ENCODE data around the gene SLC24A2. TPM values are rescaled to one million over a fixed set of nuclear protein-coding genes. Genes with fewer than 3 reads are reported as not detected.
"Not testable (repeated sequence)": the region's sequence is repeated elsewhere in the genome, so short reads cannot be mapped to it uniquely, and the experiment has no call there.

The SLC24A2 gene
- total RNA-seq, result under 1 TPM in 1 of 2 donors, not detected in 1; 0.68 TPM

DNA sequence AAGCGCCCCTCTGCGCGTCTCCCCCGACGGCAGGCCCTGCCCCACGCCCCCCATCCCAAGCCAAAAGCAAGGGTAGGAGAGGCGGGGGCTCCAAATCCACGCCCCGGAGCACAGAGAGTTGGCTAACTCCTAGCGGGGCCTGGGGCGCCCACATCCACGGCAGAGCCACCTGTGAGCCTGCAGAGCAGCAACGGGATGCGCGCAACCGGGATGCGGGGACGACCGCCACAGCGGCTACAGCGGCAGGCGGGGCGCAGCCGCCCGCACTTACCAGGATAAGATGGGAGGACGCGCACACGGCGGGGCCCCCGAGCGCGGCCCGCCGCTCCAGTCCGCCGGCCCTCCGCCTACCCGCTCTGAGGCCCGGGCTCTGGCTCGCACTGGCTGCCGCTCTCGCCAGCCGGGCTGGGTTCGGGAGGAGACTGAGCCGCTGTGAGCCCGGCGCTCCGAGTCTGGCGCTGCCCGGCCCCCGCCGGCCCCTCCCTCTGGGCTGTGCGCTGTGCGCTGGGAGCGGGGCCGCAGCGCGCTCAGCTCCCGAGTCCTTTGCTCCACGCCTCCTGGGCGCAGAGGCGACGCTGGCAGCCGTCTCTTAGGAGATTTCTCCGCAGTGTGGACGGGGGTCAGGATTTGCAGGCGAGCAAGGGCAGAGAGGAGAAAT lies at the start of gene SLC24A2:
Gene SLC24A2, minus strand, starts transcription at position 424 of the 658 bp plus-strand sequence.
- H3K27ac ChIP-seq, result no peak within 1 kb of the TSS
- no peak for DNase-seq (ENCODE audit: low spot score)
- peak within 1 kb of the TSS in 1 of 2 donors; percentile 12 for H3K4me3 ChIP-seq
- intact Hi-C loops (cut with DNase I), result no loop called here
- H3K4me1 ChIP-seq (replicated peaks), result no peaks in the 10 kb centered on the region
- no peaks in the 10 kb centered on the region for H3K9me3 ChIP-seq
- peaks cover 8% of the 10 kb centered on the region for H3K27me3 ChIP-seq (replicated peaks; ENCODE audit: insufficient read depth)
- H3K36me3 ChIP-seq, result no peaks in the 10 kb centered on the region
- TF ChIP-seq, protein P1, sequence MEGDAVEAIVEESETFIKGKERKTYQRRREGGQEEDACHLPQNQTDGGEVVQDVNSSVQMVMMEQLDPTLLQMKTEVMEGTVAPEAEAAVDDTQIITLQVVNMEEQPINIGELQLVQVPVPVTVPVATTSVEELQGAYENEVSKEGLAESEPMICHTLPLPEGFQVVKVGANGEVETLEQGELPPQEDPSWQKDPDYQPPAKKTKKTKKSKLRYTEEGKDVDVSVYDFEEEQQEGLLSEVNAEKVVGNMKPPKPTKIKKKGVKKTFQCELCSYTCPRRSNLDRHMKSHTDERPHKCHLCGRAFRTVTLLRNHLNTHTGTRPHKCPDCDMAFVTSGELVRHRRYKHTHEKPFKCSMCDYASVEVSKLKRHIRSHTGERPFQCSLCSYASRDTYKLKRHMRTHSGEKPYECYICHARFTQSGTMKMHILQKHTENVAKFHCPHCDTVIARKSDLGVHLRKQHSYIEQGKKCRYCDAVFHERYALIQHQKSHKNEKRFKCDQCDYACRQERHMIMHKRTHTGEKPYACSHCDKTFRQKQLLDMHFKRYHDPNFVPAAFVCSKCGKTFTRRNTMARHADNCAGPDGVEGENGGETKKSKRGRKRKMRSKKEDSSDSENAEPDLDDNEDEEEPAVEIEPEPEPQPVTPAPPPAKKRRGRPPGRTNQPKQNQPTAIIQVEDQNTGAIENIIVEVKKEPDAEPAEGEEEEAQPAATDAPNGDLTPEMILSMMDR (IDR thresholded peaks at IDR 0.05), result no peak
- TF ChIP-seq POLR2AphosphoS5 (IDR thresholded peaks at IDR 0.05) (no peak), POLR2A (IDR thresholded peaks at IDR 0.05) (no peak)
- 2% methylated on average over 40 of the region's 67 CpGs for WGBS

GRCh38 chr9:19833331-19833730 lies 44.5 kb upstream of the SLC24A2 start:
- intact Hi-C loops (cut with DNase I); H3K9me3 ChIP-seq; H3K27me3 ChIP-seq (replicated peaks; ENCODE audit: insufficient read depth); H3K27ac ChIP-seq; H3K4me3 ChIP-seq; H3K36me3 ChIP-seq; DNase-seq (ENCODE audit: low spot score); H3K4me1 ChIP-seq (replicated peaks): not testable (repeated sequence)
- 93% methylated on average over 8 of the region's 9 CpGs for whole genome bisulfite sequencing

GRCh38 chr9:19830796-19831195 lies 42.0 kb upstream of the SLC24A2 start:
- Histone ChIP-seq H3K27me3 (replicated peaks; ENCODE audit: insufficient read depth) (no peaks in the 10 kb centered on the region), H3K4me1 (replicated peaks) (no peaks in the 10 kb centered on the region), H3K27ac (no peak overlapping the region), H3K9me3 (no peaks in the 10 kb centered on the region), H3K4me3 (no peak overlapping the region), H3K36me3 (no peaks in the 10 kb centered on the region)
- WGBS, result 96% methylated on average over 1 of the region's 1 CpG
- intact Hi-C loops (cut with DNase I), result no loop called here
- DNase-seq (ENCODE audit: low spot score), result no peak
- TF ChIP-seq, protein P1 (IDR thresholded peaks at IDR 0.05), result no peak

DNA sequence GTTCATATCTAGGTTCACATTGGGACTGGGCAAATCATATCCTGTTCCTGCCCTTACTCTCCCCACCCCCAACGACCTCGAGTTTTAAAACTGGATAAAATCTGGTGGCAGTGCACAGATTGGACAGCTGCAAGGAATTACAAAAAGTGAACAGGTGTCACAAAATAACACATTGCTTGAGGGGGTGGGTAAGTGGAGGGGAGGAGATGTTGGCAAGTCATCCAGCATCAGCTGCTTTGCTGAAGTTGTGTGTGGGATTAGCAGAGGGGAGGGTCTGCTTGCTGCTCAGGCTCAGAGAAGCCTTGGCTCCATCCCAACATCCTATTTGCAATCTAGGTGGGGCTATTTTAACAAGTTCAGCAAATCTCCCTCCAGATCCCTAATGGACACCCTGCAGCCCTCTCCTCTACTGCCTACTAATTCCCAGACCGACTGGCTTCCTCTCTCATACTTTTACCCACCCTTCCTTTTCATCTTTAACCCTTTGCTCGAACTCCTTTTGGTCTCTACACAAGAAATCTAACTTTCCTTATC lies 39.8 kb upstream of the SLC24A2 start:
- Histone ChIP-seq H3K4me1 (replicated peaks) (no peaks in the 10 kb centered on the region), H3K27me3 (replicated peaks; ENCODE audit: insufficient read depth) (no peaks in the 10 kb centered on the region), H3K4me3 (no peak overlapping the region), H3K27ac (no peak overlapping the region), H3K36me3 (no peaks in the 10 kb centered on the region), H3K9me3 (no peaks in the 10 kb centered on the region)
- 46% methylated on average over 4 of the region's 4 CpGs for WGBS
- TF ChIP-seq POLR2AphosphoS5 (IDR thresholded peaks at IDR 0.05), result no peak
- no peak for TF ChIP-seq POLR2A (IDR thresholded peaks at IDR 0.05)
- TF ChIP-seq, protein P1 (IDR thresholded peaks at IDR 0.05), result no peak
- DNase-seq (ENCODE audit: low spot score), result no peak
- intact Hi-C loops (cut with DNase I), result no loop called here

DNA sequence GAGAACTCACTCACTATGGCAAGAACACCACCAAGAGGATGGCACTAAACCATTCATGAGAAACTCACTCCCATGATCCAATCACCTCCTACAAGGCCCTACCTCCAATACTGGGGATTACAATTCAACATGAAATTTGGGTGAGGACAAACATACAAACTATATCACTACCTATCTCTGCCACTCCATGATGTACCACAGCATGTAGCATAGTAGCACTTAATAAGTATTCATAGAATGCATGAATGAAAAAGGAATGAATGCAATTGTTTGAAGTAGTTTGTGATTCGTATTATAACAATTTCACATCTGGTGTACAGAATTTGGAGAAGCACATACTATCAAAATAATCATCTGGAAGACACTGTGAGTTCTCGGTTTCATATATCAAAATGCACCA lies 27.9 kb upstream of the SLC24A2 start:
- WGBS, result 90% methylated on average over 2 of the region's 2 CpGs
- no peak overlapping the region for H3K27ac ChIP-seq
- no peak overlapping the region for H3K4me3 ChIP-seq
- H3K27me3 ChIP-seq (replicated peaks; ENCODE audit: insufficient read depth), result no peaks in the 10 kb centered on the region
- no peaks in the 10 kb centered on the region for H3K9me3 ChIP-seq
- H3K4me1 ChIP-seq (replicated peaks), result no peaks in the 10 kb centered on the region
- intact Hi-C loops (cut with DNase I), result no loop called here
- H3K36me3 ChIP-seq, result no peaks in the 10 kb centered on the region
- no peak for TF ChIP-seq POLR2A (IDR thresholded peaks at IDR 0.05)
- TF ChIP-seq, protein P1 (IDR thresholded peaks at IDR 0.05), result no peak
- TF ChIP-seq POLR2AphosphoS5 (IDR thresholded peaks at IDR 0.05), result no peak
- no peak for DNase-seq (ENCODE audit: low spot score)

All from prostate gland (tissue), 2 donors.